Gastroesophageal sphincter (tissue), 4 donors: ENCODE results near the gene IZUMO1R. TPM values are rescaled to one million over a fixed set of nuclear protein-coding genes. Genes with fewer than 3 reads are reported as not detected.
A peak's percentile ranks its signal among the peaks of the same experiment; 100 is the strongest.

Experiments used
- ATAC-seq: fragments of 150-250 bp; one replicate; pipeline ENCODE4 v1.9.1; 2016; ENCODE audit warnings: mild to moderate bottlenecking, moderate library complexity
- H3K27ac ChIP-seq, 4 donors: fragments of 200-600 bp; sonication (generic) in 3 of 4; 1 replicate in 3 of 4; 2 replicates in 1 of 4; pipeline ENCODE4 v1.5.1; 2016 to 2019
- H3K27me3 ChIP-seq: fragments of 200-600 bp; sonication (generic); one replicate; pipeline ENCODE4 v1.5.1; 2019
- H3K36me3 ChIP-seq, 2 donors: fragments of 200-600 bp; sonication (generic); one replicate each; pipeline ENCODE4 v1.5.1; 2019; ENCODE audit warnings: control low read depth in 1 of 2
- H3K4me1 ChIP-seq, 3 donors: fragments of 200-600 bp; sonication (generic); 1 replicate in 2 of 3; 2 replicates in 1 of 3; pipeline ENCODE4 v1.5.1; 2016 to 2019; ENCODE audit warnings: control low read depth in 2 of 3
- H3K4me3 ChIP-seq, 2 donors: fragments of 200-600 bp; sonication (generic); one replicate each; pipeline ENCODE4 v1.5.1; 2019; ENCODE audit warnings: mild to moderate bottlenecking in 1 of 2, moderate library complexity in 1 of 2
- H3K9me3 ChIP-seq, 3 donors: fragments of 200-600 bp; sonication (generic); one replicate each; pipeline ENCODE4 v1.5.1; 2017 to 2019; ENCODE audit warnings: control low read depth in 2 of 3
- CTCF ChIP-seq, 4 experiments: fragments of 200-600 bp in 2 of 4; fragments of 450-650 bp in 2 of 4; sonication (generic) in 1 of 4; IDR thresholded peaks; one replicate each; pipeline ENCODE4 v1.5.1; 2017 to 2019; ENCODE audit warnings: antibody characterized with exemption in 4 of 4, mild to moderate bottlenecking in 2 of 4, moderate library complexity in 2 of 4
- EP300 ChIP-seq: sonication (generic); formaldehyde crosslinking; IDR thresholded peaks from one replicate; pipeline ENCODE4 v1.6.1; 2017; ENCODE audit warnings: antibody characterized with exemption, mild to moderate bottlenecking
- POLR2A ChIP-seq, 2 donors: fragments of 450-650 bp; IDR thresholded peaks; one replicate each; pipeline ENCODE4 v1.6.1; 2017; ENCODE audit warnings: antibody characterized with exemption in 2 of 2, mild to moderate bottlenecking in 2 of 2, moderate library complexity in 1 of 2
- POLR2AphosphoS5 ChIP-seq: sonication (generic); formaldehyde crosslinking; IDR thresholded peaks from one replicate; pipeline ENCODE4 v1.6.1; 2017; ENCODE audit warnings: antibody characterized with exemption
- WGBS, 2 donors: methylation state at CpG; one replicate each; pipeline ENCODE4 v1.1.5; 2018; ENCODE audit warnings: low coverage in 1 of 2; 5-methylcytosine and 5-hydroxymethylcytosine counted together
- total RNA-seq, 4 donors: library from RNA; depleted of rRNA; stranded (reverse); fragments of >200 nt; gene quantifications; one replicate each; pipeline ENCODE4 v1.1.0, GENCODE V29; 2016

Gene IZUMO1R
- total RNA-seq: not detected

GRCh38 chr11:94303966-94304958 is at the start of gene IZUMO1R:
Gene IZUMO1R (plus strand): TSS chr11:94304580. CDS start chr11:94305637, 1,057 bp downstream.
- Histone ChIP-seq H3K4me1 (peaks cover 0 to 18% (median 0%) of the 10 kb centered on the region in 3 donors), H3K27ac (peak within 1 kb of the TSS in 1 of 4 donors; percentile 3), H3K9me3 (no peaks in the 10 kb centered on the region), H3K4me3 (peak within 1 kb of the TSS in 1 of 2 donors; percentile 8), H3K36me3 (no peaks in the 10 kb centered on the region), H3K27me3 (no peaks in the 10 kb centered on the region)
- ATAC-seq: no peak
- TF ChIP-seq POLR2AphosphoS5 (no peak), CTCF (IDR thresholded peaks at IDR 0.05) (no peak), EP300 (no peak), POLR2A (IDR thresholded peaks at IDR 0.05) (no peak)
- 20 to 47% methylated on average over 2 to 10 of the region's 13 CpGs for WGBS, 2 donors

- TF ChIP-seq CTCF (IDR thresholded peaks at IDR 0.05): no peak
- no peak for TF ChIP-seq EP300
- no peak for TF ChIP-seq POLR2AphosphoS5
- TF ChIP-seq POLR2A (IDR thresholded peaks at IDR 0.05): no peak
- no peaks in the 10 kb centered on the region for H3K4me1 ChIP-seq
- ATAC-seq: no peak
- no peak overlapping the region for H3K4me3 ChIP-seq
- no peaks in the 10 kb centered on the region for H3K36me3 ChIP-seq
- H3K9me3 ChIP-seq: peaks cover 0 to 8% (median 0%) of the 10 kb centered on the region in 3 donors
- H3K27me3 ChIP-seq: no peaks in the 10 kb centered on the region
- WGBS, 2 donors: 57 to 77% methylated on average over 4 of the region's 4 CpGs
- no peak overlapping the region for H3K27ac ChIP-seq
These were observed 32.5 kb upstream of the IZUMO1R start for GRCh38 chr11:94271885-94272372.

GRCh38 chr11:94272738-94273313 is 31.6 kb upstream of the IZUMO1R start:
- H3K4me3 ChIP-seq: no peak overlapping the region
- ATAC-seq: no peak
- no peak overlapping the region for H3K27ac ChIP-seq
- H3K36me3 ChIP-seq: no peaks in the 10 kb centered on the region
- no peaks in the 10 kb centered on the region for H3K4me1 ChIP-seq
- H3K27me3 ChIP-seq: no peaks in the 10 kb centered on the region
- TF ChIP-seq CTCF (IDR thresholded peaks at IDR 0.05) (no peak), POLR2AphosphoS5 (no peak), POLR2A (IDR thresholded peaks at IDR 0.05) (no peak), EP300 (no peak)
- H3K9me3 ChIP-seq: peaks cover 0 to 8% (median 0%) of the 10 kb centered on the region in 3 donors
- 39 to 52% methylated on average over 5 to 6 of the region's 6 CpGs for WGBS, 2 donors

GRCh38 chr11:94275961-94276360 is 28.4 kb upstream of the IZUMO1R start:
- TF ChIP-seq EP300 (no peak), POLR2AphosphoS5 (no peak), POLR2A (IDR thresholded peaks at IDR 0.05) (no peak), CTCF (IDR thresholded peaks at IDR 0.05) (no peak)
- Histone ChIP-seq H3K9me3 (no peaks in the 10 kb centered on the region), H3K27me3 (no peaks in the 10 kb centered on the region), H3K36me3 (no peaks in the 10 kb centered on the region), H3K4me3 (no peak overlapping the region), H3K4me1 (no peaks in the 10 kb centered on the region), H3K27ac (no peak overlapping the region)
- 84 to 94% methylated on average over 3 of the region's 3 CpGs for WGBS, 2 donors
- ATAC-seq: no peak
